HepG2 (cell line): ENCODE measurements around the gene DGAT2. TPM values are rescaled to one million over a fixed set of nuclear protein-coding genes. Genes with fewer than 3 reads are reported as not detected.

Source experiments
- HINFP ChIP-seq: sonication (generic); formaldehyde crosslinking; IDR thresholded peaks from 2 replicates; pipeline ENCODE4 v1.4.0; 2020; ENCODE audit warnings: low read depth, mild to moderate bottlenecking, missing genetic modification reagents
- KAT7 ChIP-seq: IDR thresholded peaks from 2 replicates; pipeline ENCODE4 v1.6.1; 2018; ENCODE audit warnings: borderline replicate concordance, missing compliant biosample characterization
- KIAA2018 ChIP-seq: sonication (generic); formaldehyde crosslinking; IDR thresholded peaks from 2 replicates; pipeline ENCODE4 v1.5.0; 2020; ENCODE audit warnings: mild to moderate bottlenecking, missing genetic modification reagents, borderline replicate concordance
- SP5 ChIP-seq: IDR thresholded peaks from 2 replicates; pipeline ENCODE4 v1.6.1; 2016; ENCODE audit warnings: low read depth, borderline replicate concordance
- THAP7 ChIP-seq: sonication (generic); formaldehyde crosslinking; IDR thresholded peaks from 2 replicates; pipeline ENCODE4 v1.8.1; 2023; ENCODE audit warnings: mild to moderate bottlenecking, missing genetic modification reagents
- ZBTB25 ChIP-seq: IDR thresholded peaks from 2 replicates; pipeline ENCODE4 v1.6.1; 2018; ENCODE audit warnings: missing genetic modification reagents
- ZNF235 ChIP-seq: sonication (generic); formaldehyde crosslinking; IDR thresholded peaks from 2 replicates; pipeline ENCODE4 v1.8.1; 2023; ENCODE audit warnings: mild to moderate bottlenecking, missing genetic modification reagents, borderline replicate concordance
- ZNF275 ChIP-seq: sonication (generic); formaldehyde crosslinking; IDR thresholded peaks from 2 replicates; pipeline ENCODE4 v1.8.0; 2022; ENCODE audit warnings: missing genetic modification reagents, mild to moderate bottlenecking, inconsistent platforms, borderline replicate concordance
- ZNF326 ChIP-seq: sonication (generic); formaldehyde crosslinking; IDR thresholded peaks from 2 replicates; pipeline ENCODE4 v1.4.0; 2020; ENCODE audit warnings: missing genetic modification reagents, borderline replicate concordance
- ZNF747 ChIP-seq: sonication (generic); formaldehyde crosslinking; IDR thresholded peaks from 2 replicates; pipeline ENCODE4 v1.8.1; 2023; ENCODE audit warnings: missing genetic modification reagents, mild to moderate bottlenecking, borderline replicate concordance
- ZNF780A ChIP-seq: sonication (generic); formaldehyde crosslinking; IDR thresholded peaks from 2 replicates; pipeline ENCODE4 v1.8.0; 2022; ENCODE audit warnings: mild to moderate bottlenecking, missing genetic modification reagents, moderate library complexity
- ZSCAN9 ChIP-seq: IDR thresholded peaks from 2 replicates; pipeline ENCODE4 v1.6.1; 2016; ENCODE audit warnings: borderline replicate concordance
- polyA plus RNA-seq, 8 experiments: library from polyadenylated mRNA; depleted of rRNA in 3 of 8; stranded (reverse) in 7 of 8; unstranded in 1 of 8; fragments of >200 nt; fragmentation: Illumina TruSeq in 4 of 8; extraction: Trizol in 4 of 8; gene quantifications; 2 replicates each; pipeline versions ENCODE4 v1.2.1 to v1.2.3, GENCODE V29; 2011 to 2016; ENCODE audit warnings: low read depth in 4 of 8, missing spikeins in 1 of 8, mixed read lengths in 1 of 8; ENCODE audit not compliant: insufficient read depth in 1 of 8
- total RNA-seq, 5 experiments: library from RNA; depleted of rRNA; stranded (reverse); fragments of >200 nt; fragmentation: Illumina TruSeq; extraction: Trizol; gene quantifications; 2 replicates each; pipeline ENCODE4 v1.2.3, GENCODE V29; 2016; ENCODE audit warnings: low read depth in 1 of 5

The DGAT2 gene
- total and polyA plus RNA-seq, 2 of the 13 experiments (the other 11 are each of a cell fraction or from before 2014, with no cell fraction given): 39.0 to 65.6 TPM

GRCh38 chr11:75721852-75722668 lies 46.5 kb upstream of the DGAT2 start (continued):
- TF ChIP-seq HINFP: 0 out of 2 replicates have a peak, but pooled peaks have one; percentile 23
- TF ChIP-seq ZNF326 (CRISPR knock-in tag): no peak
- no peak for TF ChIP-seq ZNF780A (CRISPR knock-in tag)
- TF ChIP-seq ZNF747 (CRISPR knock-in tag): no peak
- 0 out of 2 replicates have a peak, but pooled peaks have one; percentile 40 for TF ChIP-seq ZNF275
- TF ChIP-seq SP5 (CRISPR knock-in tag): peak; percentile 35; the same call in 1 of the 2 replicates
- TF ChIP-seq ZSCAN9 (CRISPR knock-in tag): 0 out of 2 replicates have a peak, but pooled peaks have one; percentile 42
- TF ChIP-seq KIAA2018: no peak
- TF ChIP-seq THAP7 (CRISPR knock-in tag): no peak
- no peak for TF ChIP-seq ZNF235
- TF ChIP-seq KAT7 (CRISPR knock-in tag): no peak
- no peak for TF ChIP-seq ZBTB25 (CRISPR knock-in tag)
